SK-N-MC (cell line): ENCODE data around the gene ACVR1.
"Not testable (repeated sequence)": the region's sequence is repeated elsewhere in the genome, so short reads cannot be mapped to it uniquely, and the experiment has no call there.

Experiments
- DNase-seq: peaks from one replicate; pipeline ENCODE4 v3.0.0-alpha.2; 2011; ENCODE audit warnings: low read depth, low spot score
- H3K27ac ChIP-seq: fragments of 200-600 bp; sonication (generic); 2 replicates; pipeline ENCODE4 v1.5.1; 2016; ENCODE audit warnings: mixed run types
- H3K36me3 ChIP-seq: fragments of 200-600 bp; sonication (generic); 2 replicates; pipeline ENCODE4 v1.6.1; 2017; ENCODE audit warnings: antibody characterized with exemption, low read length, mixed read lengths; ENCODE audit not compliant: insufficient read depth
- H3K4me3 ChIP-seq: fragments of 200-600 bp; sonication (generic); 2 replicates; pipeline ENCODE4 v1.5.1; 2016
- H3K9ac ChIP-seq: fragments of 200-600 bp; sonication (generic); 2 replicates; pipeline ENCODE4 v1.8.0; 2017; ENCODE audit warnings: mixed run types, mixed read lengths; ENCODE audit not compliant: insufficient read length
- H3K9me3 ChIP-seq: fragments of 200-600 bp; sonication (generic); 2 replicates; pipeline ENCODE4 v1.6.1; 2017; ENCODE audit warnings: low read depth, mild to moderate bottlenecking, antibody characterized with exemption, low read length, moderate library complexity, mixed read lengths
- EZH2 ChIP-seq: fragments of 200-600 bp; sonication (generic); IDR thresholded peaks from one replicate; pipeline ENCODE4 v1.6.1; 2017; ENCODE audit warnings: antibody characterized with exemption
- FOXP2 ChIP-seq: optimal IDR thresholded peaks from 2 replicates; pipeline ENCODE3; 2011; ENCODE audit warnings: mild to moderate bottlenecking, moderate library complexity; ENCODE audit not compliant: insufficient read depth; ENCODE audit errors: extremely low read length, control extremely low read depth
- POLR2AphosphoS5 ChIP-seq: IDR thresholded peaks from 2 replicates; pipeline ENCODE4 v1.6.1; 2012; ENCODE audit warnings: mild to moderate bottlenecking, low read depth, low read length, borderline replicate concordance

Gene ACVR1

GRCh38 chr2:157833721-157834120 lies 42.4 kb downstream of the ACVR1 start:
- no peak overlapping the region for H3K4me3 ChIP-seq
- H3K9ac ChIP-seq: no peak overlapping the region
- no peak for DNase-seq
- H3K36me3 ChIP-seq: no peaks in the 10 kb centered on the region
- no peak overlapping the region for H3K27ac ChIP-seq
- TF ChIP-seq FOXP2 (no peak), POLR2AphosphoS5 (no peak), EZH2 (no peak)
- no peaks in the 10 kb centered on the region for H3K9me3 ChIP-seq

GRCh38 chr2:157831573-157832315 lies 44.4 kb downstream of the ACVR1 start:
- TF ChIP-seq POLR2AphosphoS5: no peak
- TF ChIP-seq FOXP2: no peak
- TF ChIP-seq EZH2: no peak
- no peaks in the 10 kb centered on the region for H3K36me3 ChIP-seq
- no peak overlapping the region for H3K9ac ChIP-seq
- DNase-seq: no peak
- H3K4me3 ChIP-seq: no peak overlapping the region
- no peak overlapping the region for H3K27ac ChIP-seq
- no peaks in the 10 kb centered on the region for H3K9me3 ChIP-seq

- Histone ChIP-seq H3K4me3 (no peak overlapping the region), H3K9ac (no peak overlapping the region), H3K27ac (no peak overlapping the region), H3K9me3 (no peaks in the 10 kb centered on the region), H3K36me3 (no peaks in the 10 kb centered on the region)
- TF ChIP-seq POLR2AphosphoS5: no peak
- no peak for TF ChIP-seq EZH2
- no peak for TF ChIP-seq FOXP2
- no peak for DNase-seq
These were observed 45.2 kb downstream of the ACVR1 start for GRCh38 chr2:157830696-157831570.

GRCh38 chr2:157830266-157830665 lies 45.9 kb downstream of the ACVR1 start:
- DNase-seq: no peak
- Histone ChIP-seq H3K9ac (no peak overlapping the region), H3K9me3 (no peaks in the 10 kb centered on the region), H3K27ac (no peak overlapping the region), H3K4me3 (no peak overlapping the region), H3K36me3 (no peaks in the 10 kb centered on the region)
- TF ChIP-seq FOXP2 (no peak), EZH2 (no peak), POLR2AphosphoS5 (no peak)

- Histone ChIP-seq H3K27ac (no peak overlapping the region), H3K4me3 (no peak overlapping the region), H3K9ac (no peak overlapping the region), H3K9me3 (no peaks in the 10 kb centered on the region), H3K36me3 (no peaks in the 10 kb centered on the region)
- TF ChIP-seq EZH2: no peak
- TF ChIP-seq FOXP2: no peak
- TF ChIP-seq POLR2AphosphoS5: no peak
- DNase-seq: no peak
These were observed 48.8 kb downstream of the ACVR1 start for GRCh38 chr2:157827377-157827776.

GRCh38 chr2:157826644-157827043 lies 49.5 kb downstream of the ACVR1 start:
- H3K4me3 ChIP-seq, H3K9ac ChIP-seq, DNase-seq, H3K27ac ChIP-seq, H3K9me3 ChIP-seq, H3K36me3 ChIP-seq: not testable (repeated sequence)

GRCh38 chr2:157825885-157826284 lies 50.2 kb downstream of the ACVR1 start:
- DNase-seq: no peak
- TF ChIP-seq EZH2 (no peak), POLR2AphosphoS5 (no peak), FOXP2 (no peak)

GRCh38 chr2:157822993-157823392 lies 53.1 kb downstream of the ACVR1 start:
- no peak for TF ChIP-seq EZH2
- TF ChIP-seq POLR2AphosphoS5: no peak
- no peak for DNase-seq

More at GRCh38 chr2:157825885-157826284, 50.2 kb downstream of the ACVR1 start:
- Histone ChIP-seq H3K27ac (no peak overlapping the region), H3K9ac (no peak overlapping the region), H3K36me3 (no peaks in the 10 kb centered on the region), H3K4me3 (no peak overlapping the region), H3K9me3 (no peaks in the 10 kb centered on the region)

GRCh38 chr2:157822533-157822932 lies 53.6 kb downstream of the ACVR1 start:
- Histone ChIP-seq H3K27ac (no peak overlapping the region), H3K36me3 (0 out of 2 replicates have a peak, but pooled peaks cover 3% of the 10 kb centered on the region), H3K9me3 (no peaks in the 10 kb centered on the region), H3K9ac (no peak overlapping the region), H3K4me3 (no peak overlapping the region)
- TF ChIP-seq FOXP2 (no peak), POLR2AphosphoS5 (no peak), EZH2 (no peak)
- no peak for DNase-seq

More at GRCh38 chr2:157822993-157823392, 53.1 kb downstream of the ACVR1 start:
- H3K27ac ChIP-seq: no peak overlapping the region
- H3K9ac ChIP-seq: no peak overlapping the region
- no peaks in the 10 kb centered on the region for H3K9me3 ChIP-seq
- H3K36me3 ChIP-seq: 0 out of 2 replicates have a peak, but pooled peaks cover 3% of the 10 kb centered on the region
- no peak overlapping the region for H3K4me3 ChIP-seq
